K562 (cell line): ENCODE results near the gene DNMT1. TPM values are rescaled to one million over a fixed set of nuclear protein-coding genes. Genes with fewer than 3 reads are reported as not detected.
A peak's percentile ranks its signal among the peaks of the same experiment; 100 is the strongest.

ENCODE experiments used
- ATAC-seq: fragments of 200-7000 bp; cut with Tn5 transposase; 3 replicates; pipeline ENCODE4 v1.9.1; 2020; ENCODE audit warnings: moderate library complexity
- BruUV-seq: library from RNA; stranded (reverse); fragments of 400-500 nt; replicated peaks from 2 replicates; lab custom pipeline; 2021; lab: Mats Ljungman, UMichigan
- CTCF ChIA-PET: fragments of 300-600 bp; formaldehyde crosslinking; extraction: SDS; loops from one replicate; lab custom pipeline; 2021; ENCODE audit warnings: low intra/inter-chr PET ratio; lab: Yijun Ruan, JAX
- POLR2A ChIA-PET: fragments of 300-600, 350-650 bp; sonication (Branson Sonifier 250); formaldehyde crosslinking; extraction: SDS; loops from one replicate; lab custom pipeline; 2021; ENCODE audit warnings: antibody characterized with exemption, inconsistent platforms; lab: Yijun Ruan, JAX
- DNase-seq, 4 experiments: peaks; one replicate each; pipeline versions ENCODE4 v3.0.0 to v3.0.0-alpha.2; 2011 to 2018; ENCODE audit warnings: low spot score in 3 of 4, mixed read lengths in 3 of 4; ENCODE audit errors: extremely low read depth in 1 of 4
- FAIRE-seq: peaks from 2 replicates; lab custom pipeline; 2011; peaks lifted over from hg19 to GRCh38; lab: Jason Lieb, UNC
- H2AFZ ChIP-seq: 2 replicates; pipeline ENCODE4 v1.6.0; 2011; ENCODE audit warnings: low read depth, low read length, control low read depth, inconsistent platforms
- H3K27ac ChIP-seq: fragments of 200-600 bp; 3 replicates; pipeline ENCODE4 v1.8.0; 2011; ENCODE audit warnings: low read depth, mild to moderate bottlenecking, control low read depth, inconsistent platforms, low read length, moderate library complexity, mixed read lengths; ENCODE audit errors: extremely low read depth
- H3K27me3 ChIP-seq, 2 experiments: fragments of 300-600 bp in 1 of 2; 2 replicates in 1 of 2; 3 replicates in 1 of 2; pipeline versions ENCODE4 v1.6.0 to v1.8.0; 2011; ENCODE audit warnings: inconsistent platforms in 2 of 2, low read length in 2 of 2, mild to moderate bottlenecking in 1 of 2, mixed read lengths in 1 of 2, moderate library complexity in 1 of 2; ENCODE audit not compliant: control insufficient read depth in 2 of 2, insufficient read depth in 2 of 2
- H3K36me3 ChIP-seq: fragments of 300-600 bp; 3 replicates; pipeline ENCODE4 v1.8.0; 2011; ENCODE audit warnings: mild to moderate bottlenecking, low read length, inconsistent platforms; ENCODE audit not compliant: control insufficient read depth, insufficient read depth
- H3K4me1 ChIP-seq, 2 experiments: fragments of 200-600 bp in 1 of 2; replicated peaks in 1 of 2; 2 replicates in 1 of 2; 3 replicates in 1 of 2; pipeline versions ENCODE4 v1.5.1 to v1.8.0; 2011; ENCODE audit warnings: inconsistent platforms in 2 of 2, low read length in 2 of 2, mild to moderate bottlenecking in 1 of 2, mixed read lengths in 1 of 2, moderate library complexity in 1 of 2; ENCODE audit not compliant: control insufficient read depth in 2 of 2, insufficient read depth in 2 of 2
- H3K4me2 ChIP-seq: 2 replicates; pipeline ENCODE4 v1.6.1; 2011; ENCODE audit warnings: low read length, control low read depth, inconsistent platforms, mixed read lengths; ENCODE audit not compliant: insufficient read depth
- H3K4me3 ChIP-seq: fragments of 200-600 bp; sonication (generic), shearing (Covaris generic); 2 replicates; pipeline ENCODE4 v1.5.1; 2016; ENCODE audit warnings: control low read depth, inconsistent platforms
- H3K79me2 ChIP-seq: fragments of 200-600 bp; 3 replicates; pipeline ENCODE4 v1.8.0; 2011; ENCODE audit warnings: low read length, inconsistent platforms; ENCODE audit not compliant: control insufficient read depth, insufficient read depth
- H3K9ac ChIP-seq, 2 experiments: 2 replicates each; pipeline versions ENCODE4 v1.6.0 to v1.6.1; 2011; ENCODE audit warnings: low read depth in 2 of 2, low read length in 2 of 2, control low read depth in 1 of 2, inconsistent platforms in 1 of 2, mild to moderate bottlenecking in 1 of 2, mixed read lengths in 1 of 2; ENCODE audit not compliant: insufficient read depth in 1 of 2
- H3K9me1 ChIP-seq: one replicate; pipeline ENCODE4 v1.6.0; 2011; ENCODE audit warnings: inconsistent platforms, mild to moderate bottlenecking, low read length, moderate library complexity; ENCODE audit not compliant: control insufficient read depth, insufficient read depth
- H3K9me3 ChIP-seq: replicated peaks from 2 replicates; pipeline ENCODE4 v1.5.1; 2011; ENCODE audit warnings: low read depth, low read length, inconsistent platforms; ENCODE audit not compliant: control insufficient read depth, insufficient read depth
- H4K20me1 ChIP-seq: replicated peaks from 2 replicates; pipeline ENCODE4 v1.6.1; 2011; ENCODE audit warnings: low read length, inconsistent platforms, mixed read lengths; ENCODE audit not compliant: control insufficient read depth, insufficient read depth
- GABPB2 ChIP-seq: fragments of 250-450 bp; sonication (Bioruptor Pico); conservative IDR thresholded peaks from 2 replicates; pipeline ENCODE4 v1.5.1; 2021; ENCODE audit warnings: mild to moderate bottlenecking
- HDAC3 ChIP-seq: fragments of 450-650 bp; IDR thresholded peaks from 2 replicates; pipeline ENCODE4 v1.6.1; 2018; ENCODE audit warnings: borderline replicate concordance, mild to moderate bottlenecking, moderate library complexity; ENCODE audit not compliant: partially characterized antibody
- KDM1A ChIP-seq, 2 experiments: fragments of 450-650 bp; IDR thresholded peaks; 2 replicates each; pipeline ENCODE4 v1.6.1; 2016; ENCODE audit warnings: mild to moderate bottlenecking in 2 of 2
- KLF16 ChIP-seq: IDR thresholded peaks from 2 replicates; pipeline ENCODE4 v1.6.1; 2016; ENCODE audit warnings: antibody characterized with exemption
- MEIS2 ChIP-seq: fragments of 450-650 bp; IDR thresholded peaks from 2 replicates; pipeline ENCODE4 v1.6.1; 2014; ENCODE audit warnings: mild to moderate bottlenecking; ENCODE audit not compliant: partially characterized antibody
- NBN ChIP-seq: fragments of 450-650 bp; IDR thresholded peaks from 2 replicates; pipeline ENCODE4 v1.6.1; 2016; ENCODE audit warnings: low read depth, mild to moderate bottlenecking
- NFYB ChIP-seq: IDR thresholded peaks from 2 replicates; pipeline ENCODE4 v1.6.1; 2011; ENCODE audit warnings: mild to moderate bottlenecking, moderate library complexity; ENCODE audit not compliant: insufficient read length; ENCODE audit errors: extremely low read depth
- NR2C2 ChIP-seq, 2 experiments: fragments of 200-800 bp in 1 of 2; sonication (Bioruptor generic) in 1 of 2; sonication (generic) in 1 of 2; formaldehyde crosslinking in 1 of 2; IDR thresholded peaks; 2 replicates each; pipeline versions ENCODE4 v1.6.1 to v1.8.0; 2016 to 2022; ENCODE audit warnings: mild to moderate bottlenecking in 1 of 2, missing compliant biosample characterization in 1 of 2, missing genetic modification characterization in 1 of 2, missing genetic modification reagents in 1 of 2
- POLR2AphosphoS2 ChIP-seq: IDR thresholded peaks from 2 replicates; pipeline ENCODE4 v1.6.1; 2012; ENCODE audit warnings: low read length, improper control_type of control experiment
- POU5F1 ChIP-seq: fragments of 150-350 bp; IDR thresholded peaks from 2 replicates; pipeline ENCODE4 v1.6.1; 2014; ENCODE audit warnings: borderline replicate concordance, low read length, low read depth, mild to moderate bottlenecking; ENCODE audit not compliant: partially characterized antibody
- PURB ChIP-seq: sonication (generic); formaldehyde crosslinking; IDR thresholded peaks from 2 replicates; pipeline ENCODE4 v1.9.0; 2021; ENCODE audit warnings: low read depth, mild to moderate bottlenecking, missing genetic modification reagents
- SIN3A ChIP-seq, 2 experiments: fragments of 150-350 bp in 1 of 2; IDR thresholded peaks; 2 replicates each; pipeline ENCODE4 v1.6.1; 2011 to 2016; ENCODE audit warnings: borderline replicate concordance in 2 of 2, low read depth in 2 of 2, low read length in 2 of 2, mild to moderate bottlenecking in 2 of 2, moderate library complexity in 2 of 2; ENCODE audit not compliant: control insufficient read depth in 1 of 2
- ZBTB12 ChIP-seq: fragments of 250-450 bp; sonication (Bioruptor Pico); IDR thresholded peaks from 2 replicates; pipeline ENCODE4 v1.4.0; 2020
- ZNF274 ChIP-seq: IDR thresholded peaks from 2 replicates; pipeline ENCODE4 v1.6.1; 2011; ENCODE audit warnings: low read depth, mild to moderate bottlenecking, low read length, moderate library complexity, borderline replicate concordance
- ZNF551 ChIP-seq: fragments of 250-450 bp; sonication (Bioruptor Pico); IDR thresholded peaks from 2 replicates; pipeline ENCODE4 v1.5.0; 2021; ENCODE audit warnings: mild to moderate bottlenecking, moderate library complexity
- ZNF655 ChIP-seq: fragments of 250-450 bp; sonication (Bioruptor Pico); IDR thresholded peaks from 2 replicates; pipeline ENCODE4 v1.5.0; 2021
- ZSCAN32 ChIP-seq: fragments of 450-650 bp; formaldehyde crosslinking; IDR thresholded peaks from 2 replicates; pipeline ENCODE4 v1.4.0; 2020; ENCODE audit warnings: mild to moderate bottlenecking, moderate library complexity
- WGBS: fragments of 100-300 bp; shearing (Covaris generic); methylation state at CpG from one replicate; pipeline ENCODE4 v1.1.6; 2016; ENCODE audit warnings: low coverage, mixed read lengths; ENCODE audit not compliant: insufficient coverage; ENCODE audit errors: missing lambda C conversion rate; 5-methylcytosine and 5-hydroxymethylcytosine counted together
- in situ Hi-C: fragments of 300-500 bp; cut with MboI; formaldehyde crosslinking; loops from 4 replicates; pipeline ENCODE4 v1.15.0; 2018; ENCODE audit warnings: inconsistent platforms, mixed read lengths
- intact Hi-C: fragments of 100-400 bp; cut with micrococcal nuclease; formaldehyde crosslinking; loops from 2 replicates; pipeline ENCODE4 v1.14.2; 2022
- polyA plus RNA-seq, 8 experiments: library from polyadenylated mRNA; depleted of rRNA in 4 of 8; stranded (reverse) in 5 of 8; unstranded in 3 of 8; fragments of >200 nt; fragmentation: Nextera tagmentation in 2 of 8; fragmentation: Illumina TruSeq in 1 of 8; extraction: Ambion mirVana in 2 of 8; extraction: Trizol in 1 of 8; gene quantifications; 2 replicates each; pipeline versions ENCODE4 v1.2.1 to v1.2.3, GENCODE V29; 2011 to 2014; ENCODE audit warnings: inconsistent platforms in 1 of 8, missing spikeins in 1 of 8
- total RNA-seq, 7 experiments: library from RNA; depleted of rRNA in 6 of 7; stranded (reverse); fragments of >200 nt in 6 of 7; fragmentation: Illumina TruSeq in 2 of 7; extraction: Trizol in 2 of 7; gene quantifications; 2 replicates each; pipeline versions ENCODE4 v1.2.1 to v1.2.3, GENCODE V29; 2011 to 2021; ENCODE audit warnings: low replicate concordance in 1 of 7
- TF ChIP-seq, protein P1 (sequence below): sonication (generic); formaldehyde crosslinking; IDR thresholded peaks from 2 replicates; pipeline ENCODE4 v1.4.0; 2020; ENCODE audit warnings: mild to moderate bottlenecking, missing genetic modification reagents

The DNMT1 gene
- total and polyA plus RNA-seq, 9 of the 15 experiments (the other 6 are each of a cell fraction or from before 2014, with no cell fraction given) = 80.1 to 271 (median 121) TPM

- DNase-seq (no peak), FAIRE-seq (peak; percentile 44), ATAC-seq (no peak)
- Histone ChIP-seq H3K9me1 (no peaks in the 10 kb centered on the region), H3K4me2 (peak overlapping the region; percentile 73), H3K27me3 (no peaks in the 10 kb centered on the region), H3K9ac (peak overlapping the region; percentile 63 to 98), H3K79me2 (peaks cover 17% of the 10 kb centered on the region), H3K36me3 (no peaks in the 10 kb centered on the region), H4K20me1 (0 out of 2 replicates have a peak, but pooled peaks cover 4% of the 10 kb centered on the region), H3K9me3 (no peaks in the 10 kb centered on the region), H3K27ac (peak overlapping the region; percentile 83), H2AFZ (peak overlapping the region; percentile 87), H3K4me1 (peaks cover 29 to 37% of the 10 kb centered on the region in 2 experiments), H3K4me3 (peak overlapping the region; percentile 91)
- no TSS peak for BruUV-seq
- in situ Hi-C loops = no loop called here
- intact Hi-C loops = no loop called here
- WGBS = 75% methylated on average over 8 of the region's 8 CpGs
- CTCF ChIA-PET = interaction anchor here (0.6 kb wide), 1 partner anchor 8 kb away, joined by 3 read pairs; no protein-coding TSS in a partner anchor
- POLR2A ChIA-PET = interaction anchor here (0.6 to 1.0 kb wide), 5 partner anchors 11 to 299 kb away, joined by 3 to 5 read pairs (median 3); no protein-coding TSS in a partner anchor
- TF ChIP-seq ZNF274 (no peak), MEIS2 (no peak), ZNF551 (no peak), POLR2AphosphoS2 (no peak), NR2C2 (CRISPR knock-in tag; IDR thresholded peaks at IDR 0.05) (no peak), NR2C2 (tag; IDR thresholded peaks at IDR 0.05) (no peak), SIN3A (IDR thresholded peaks at IDR 0.05; ENCODE audit: borderline replicate concordance in 2 of 2, control insufficient read depth in 1 of 2, low read depth in 2 of 2, low read length in 2 of 2) (no peak), NFYB (no peak), KDM1A (IDR thresholded peaks at IDR 0.05) (no peak), ZNF655 (CRISPR knock-in tag) (no peak), NBN (peak; percentile 59; the same call in 1 of the 2 replicates), KLF16 (no peak), HDAC3 (no peak), POU5F1 (no peak), ZBTB12 (CRISPR knock-in tag) (peak; percentile 59; the same call in 1 of the 2 replicates), GABPB2 (CRISPR knock-in tag) (no peak), PURB (CRISPR knock-in tag) (no peak), ZSCAN32 (CRISPR knock-in tag) (no peak)
- TF ChIP-seq, protein P1, sequence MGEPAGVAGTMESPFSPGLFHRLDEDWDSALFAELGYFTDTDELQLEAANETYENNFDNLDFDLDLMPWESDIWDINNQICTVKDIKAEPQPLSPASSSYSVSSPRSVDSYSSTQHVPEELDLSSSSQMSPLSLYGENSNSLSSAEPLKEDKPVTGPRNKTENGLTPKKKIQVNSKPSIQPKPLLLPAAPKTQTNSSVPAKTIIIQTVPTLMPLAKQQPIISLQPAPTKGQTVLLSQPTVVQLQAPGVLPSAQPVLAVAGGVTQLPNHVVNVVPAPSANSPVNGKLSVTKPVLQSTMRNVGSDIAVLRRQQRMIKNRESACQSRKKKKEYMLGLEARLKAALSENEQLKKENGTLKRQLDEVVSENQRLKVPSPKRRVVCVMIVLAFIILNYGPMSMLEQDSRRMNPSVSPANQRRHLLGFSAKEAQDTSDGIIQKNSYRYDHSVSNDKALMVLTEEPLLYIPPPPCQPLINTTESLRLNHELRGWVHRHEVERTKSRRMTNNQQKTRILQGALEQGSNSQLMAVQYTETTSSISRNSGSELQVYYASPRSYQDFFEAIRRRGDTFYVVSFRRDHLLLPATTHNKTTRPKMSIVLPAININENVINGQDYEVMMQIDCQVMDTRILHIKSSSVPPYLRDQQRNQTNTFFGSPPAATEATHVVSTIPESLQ = no peak
Observed at GRCh38 chr19:10231612-10232228, 37.0 kb upstream of the DNMT1 start.
